NB4 (cell line): Measurements from ENCODE around the gene ADAMTSL3.
A peak's percentile ranks its signal among the peaks of the same experiment; 100 is the strongest.

Experiments used
- DNase-seq: peaks from one replicate; pipeline ENCODE4 v3.0.0; 2010; ENCODE audit warnings: low read depth
- H3K4me3 ChIP-seq: one replicate; pipeline ENCODE4 v1.5.1; 2011; ENCODE audit warnings: mild to moderate bottlenecking, low read depth, low read length, moderate library complexity
- MYC ChIP-seq: IDR thresholded peaks from 2 replicates; pipeline ENCODE4 v1.6.1; 2011; ENCODE audit warnings: low read depth, low read length
- POLR2A ChIP-seq: IDR thresholded peaks from 2 replicates; pipeline ENCODE4 v1.6.1; 2011; ENCODE audit warnings: mild to moderate bottlenecking; ENCODE audit not compliant: insufficient read length; ENCODE audit errors: extremely low read depth
- TF ChIP-seq, protein P1 (sequence below): IDR thresholded peaks from one replicate; pipeline ENCODE4 v1.5.1; 2012; ENCODE audit warnings: low read depth, low read length
- TF ChIP-seq, protein P2 (sequence below): IDR thresholded peaks from 2 replicates; pipeline ENCODE4 v1.6.1; 2011; ENCODE audit warnings: low read depth, low read length

Gene ADAMTSL3

DNA sequence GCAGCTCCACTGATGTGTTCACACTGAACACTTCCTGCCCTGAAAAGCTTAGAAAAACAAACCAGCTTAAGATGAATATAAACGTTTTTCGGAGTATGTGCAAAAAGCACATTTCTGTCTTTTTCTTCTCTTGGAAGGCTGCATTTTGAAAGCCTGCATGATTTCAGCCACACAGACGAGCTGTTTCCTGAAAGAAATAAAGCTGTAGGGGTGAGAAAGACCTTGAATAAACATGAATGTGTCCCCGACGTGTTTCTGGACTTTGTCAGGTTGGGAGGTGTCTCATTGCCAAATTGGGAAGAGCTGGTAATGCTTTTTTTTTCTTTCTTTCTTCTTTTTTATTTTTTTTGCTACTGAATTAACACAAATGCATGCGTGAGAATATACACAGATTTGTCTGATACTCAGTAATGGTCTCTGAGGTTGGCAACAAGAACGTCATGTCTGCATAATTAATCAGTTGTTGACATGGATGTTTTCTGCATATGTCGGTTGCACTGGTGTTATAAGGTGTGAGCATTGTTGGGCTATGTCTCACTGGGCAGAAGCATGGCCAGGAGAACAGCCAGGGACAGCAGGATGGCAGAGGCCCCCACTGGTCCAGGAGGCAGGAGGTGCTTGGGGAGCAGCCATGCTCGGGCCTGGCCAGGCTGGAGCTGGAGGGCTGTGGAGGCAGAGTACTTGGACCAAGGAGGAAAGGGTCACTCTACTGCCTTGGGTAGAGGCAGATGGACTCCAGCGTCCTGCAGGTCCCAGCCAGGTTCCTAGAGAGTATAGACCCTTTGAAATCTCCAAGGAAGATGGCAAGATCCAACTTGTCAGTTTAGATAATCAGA lies 39.0 kb downstream of the ADAMTSL3 start:
- DNase-seq: no peak
- no peak overlapping the region for H3K4me3 ChIP-seq
- TF ChIP-seq, protein P1, sequence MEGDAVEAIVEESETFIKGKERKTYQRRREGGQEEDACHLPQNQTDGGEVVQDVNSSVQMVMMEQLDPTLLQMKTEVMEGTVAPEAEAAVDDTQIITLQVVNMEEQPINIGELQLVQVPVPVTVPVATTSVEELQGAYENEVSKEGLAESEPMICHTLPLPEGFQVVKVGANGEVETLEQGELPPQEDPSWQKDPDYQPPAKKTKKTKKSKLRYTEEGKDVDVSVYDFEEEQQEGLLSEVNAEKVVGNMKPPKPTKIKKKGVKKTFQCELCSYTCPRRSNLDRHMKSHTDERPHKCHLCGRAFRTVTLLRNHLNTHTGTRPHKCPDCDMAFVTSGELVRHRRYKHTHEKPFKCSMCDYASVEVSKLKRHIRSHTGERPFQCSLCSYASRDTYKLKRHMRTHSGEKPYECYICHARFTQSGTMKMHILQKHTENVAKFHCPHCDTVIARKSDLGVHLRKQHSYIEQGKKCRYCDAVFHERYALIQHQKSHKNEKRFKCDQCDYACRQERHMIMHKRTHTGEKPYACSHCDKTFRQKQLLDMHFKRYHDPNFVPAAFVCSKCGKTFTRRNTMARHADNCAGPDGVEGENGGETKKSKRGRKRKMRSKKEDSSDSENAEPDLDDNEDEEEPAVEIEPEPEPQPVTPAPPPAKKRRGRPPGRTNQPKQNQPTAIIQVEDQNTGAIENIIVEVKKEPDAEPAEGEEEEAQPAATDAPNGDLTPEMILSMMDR: no peak
- TF ChIP-seq MYC (no peak), POLR2A (no peak)
- TF ChIP-seq, protein P2, sequence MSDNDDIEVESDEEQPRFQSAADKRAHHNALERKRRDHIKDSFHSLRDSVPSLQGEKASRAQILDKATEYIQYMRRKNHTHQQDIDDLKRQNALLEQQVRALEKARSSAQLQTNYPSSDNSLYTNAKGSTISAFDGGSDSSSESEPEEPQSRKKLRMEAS: no peak

DNA sequence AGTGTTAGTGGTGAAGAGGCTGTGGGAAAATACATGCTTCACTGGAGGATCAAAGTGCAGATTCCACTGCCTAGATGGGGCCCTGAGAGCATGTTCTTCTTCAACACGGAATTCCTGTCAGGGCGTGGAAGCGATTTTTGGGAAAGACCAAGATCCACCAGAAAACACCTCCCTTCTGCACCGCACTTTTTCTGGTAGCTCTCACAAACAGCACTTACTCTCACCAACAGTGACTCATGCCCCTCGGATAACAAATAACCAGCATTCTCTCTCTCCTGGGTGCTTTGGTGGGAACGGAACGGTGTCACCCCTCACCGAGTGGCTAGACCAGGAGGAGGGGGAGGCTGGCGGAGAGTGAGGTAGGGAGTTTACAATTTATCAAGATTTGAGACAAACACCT lies 40.1 kb downstream of the ADAMTSL3 start:
- TF ChIP-seq POLR2A (no peak), MYC (no peak)
- TF ChIP-seq, protein P2: no peak
- TF ChIP-seq, protein P1: no peak
- H3K4me3 ChIP-seq: no peak overlapping the region
- DNase-seq: peak; percentile 12

DNA sequence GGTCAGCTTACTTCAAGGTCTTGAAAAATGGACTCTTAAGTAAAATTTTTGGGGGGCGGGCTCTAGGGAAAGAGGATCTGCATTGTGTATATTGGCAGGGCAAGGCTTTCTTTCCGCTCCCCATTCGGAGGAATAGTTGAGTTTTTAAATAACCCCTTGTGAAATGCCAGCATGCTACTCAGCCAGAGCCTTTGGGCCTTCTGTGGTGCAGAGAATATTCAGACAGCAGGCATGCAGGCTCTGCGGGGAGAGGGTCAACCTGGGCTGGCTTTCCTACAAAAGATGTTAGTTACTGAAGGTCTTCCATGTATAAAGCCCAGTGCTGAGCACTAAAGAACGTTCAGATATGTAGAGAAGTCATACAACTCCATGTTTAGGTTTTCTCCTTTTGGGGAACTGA lies 40.6 kb downstream of the ADAMTSL3 start:
- TF ChIP-seq, protein P2: no peak
- TF ChIP-seq MYC: no peak
- no peak for TF ChIP-seq POLR2A
- TF ChIP-seq, protein P1: no peak
- no peak for DNase-seq
- no peak overlapping the region for H3K4me3 ChIP-seq

DNA sequence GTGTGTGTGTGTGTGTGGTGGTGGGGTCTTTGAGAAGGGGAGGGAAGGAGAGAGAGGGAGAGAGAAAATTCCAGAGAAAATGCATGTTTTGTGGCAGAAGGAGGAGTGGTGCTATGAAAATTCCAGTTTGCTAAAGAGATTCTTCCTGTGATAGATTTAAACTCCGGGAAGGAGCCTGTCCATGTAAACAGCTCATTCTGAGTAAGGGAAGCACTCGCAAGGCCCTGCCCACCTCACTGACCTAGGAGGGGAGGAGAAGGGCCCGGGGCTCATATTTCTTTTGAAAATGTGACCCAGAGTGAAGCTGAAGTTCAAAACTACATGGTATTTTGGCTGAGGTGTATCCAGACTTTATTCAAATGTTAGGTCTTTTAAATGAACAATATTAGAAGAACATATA lies 41.3 kb downstream of the ADAMTSL3 start:
- DNase-seq: no peak
- TF ChIP-seq MYC: no peak
- no peak for TF ChIP-seq POLR2A
- TF ChIP-seq, protein P2: no peak
- TF ChIP-seq, protein P1: no peak
- H3K4me3 ChIP-seq: no peak overlapping the region

DNA sequence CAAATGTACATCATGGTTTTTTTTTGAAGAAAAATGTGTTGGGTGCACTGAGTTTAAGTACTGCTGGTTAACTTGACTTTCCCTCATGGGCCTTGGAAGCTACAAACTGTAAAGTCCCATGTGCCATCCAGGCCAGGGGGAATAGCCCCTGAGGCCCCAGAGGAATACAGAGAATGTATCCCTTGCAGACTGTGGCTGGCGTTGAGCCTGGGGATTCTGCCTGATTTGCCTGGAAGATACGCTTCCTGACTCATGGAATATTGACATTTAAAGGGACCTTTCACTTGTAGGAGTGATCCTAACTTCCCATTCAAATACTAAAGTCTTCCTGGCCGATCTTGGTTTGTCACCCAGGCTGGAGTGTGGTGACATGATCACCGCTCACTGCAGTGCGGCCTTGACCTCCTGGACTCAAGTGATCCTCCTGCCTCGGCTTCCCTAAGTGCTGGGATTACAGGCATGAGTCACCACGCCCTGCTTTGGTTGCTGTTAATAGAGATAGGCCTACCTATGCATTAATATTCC lies 42.0 kb downstream of the ADAMTSL3 start:
- no peak overlapping the region for H3K4me3 ChIP-seq
- DNase-seq: no peak
- TF ChIP-seq, protein P2: no peak
- no peak for TF ChIP-seq MYC
- TF ChIP-seq POLR2A: no peak
- TF ChIP-seq, protein P1: no peak
